ENCODE results near the gene DIS3L2.

GRCh38 chr2:232085826-232086425 is 124.4 kb downstream of the DIS3L2 start:
- no peak for TF ChIP-seq FOXP4 (CRISPR knock-in tag; IDR thresholded peaks at IDR 0.05)
- TF ChIP-seq KAT7 (CRISPR knock-in tag; IDR thresholded peaks at IDR 0.05; ENCODE audit: borderline replicate concordance) = no peak
- TF ChIP-seq ZNF281 (CRISPR knock-in tag; IDR thresholded peaks at IDR 0.05) = no peak
- no peak for TF ChIP-seq CTCF (IDR thresholded peaks at IDR 0.05)
- TF ChIP-seq ELF4 (CRISPR knock-in tag; IDR thresholded peaks at IDR 0.05; ENCODE audit: low read depth) = no peak
- TF ChIP-seq ATF3 (CRISPR knock-in tag; conservative IDR thresholded peaks at IDR 0.05) = no peak

Data from WTC11 (cell line).